BLaER1 treated with 17β-estradiol and CSF1 and Interleukin-3, amounts not matched to agents 10 nM and 100 nM (cell line): ENCODE measurements around the gene TMEM11.

Experiments
- H3K27ac ChIP-seq, 11 experiments: shearing (Covaris generic); formaldehyde crosslinking; 2 replicates each; pipeline ENCODE4 v1.8.1; 2022
- H3K27me3 ChIP-seq, 11 experiments: shearing (Covaris generic); formaldehyde crosslinking; 2 replicates each; pipeline ENCODE4 v1.8.1; 2022
- H3K36me3 ChIP-seq, 11 experiments: shearing (Covaris generic); formaldehyde crosslinking; 2 replicates each; pipeline ENCODE4 v1.8.1; 2022
- H3K4me1 ChIP-seq, 10 experiments: shearing (Covaris generic); formaldehyde crosslinking; 2 replicates each; pipeline ENCODE4 v1.8.1; 2022
- H3K4me2 ChIP-seq, 11 experiments: shearing (Covaris generic); formaldehyde crosslinking; 2 replicates each; pipeline ENCODE4 v1.8.1; 2022
- H3K4me3 ChIP-seq, 10 experiments: shearing (Covaris generic); formaldehyde crosslinking; 2 replicates each; pipeline ENCODE4 v1.8.1; 2022
- H3K9ac ChIP-seq, 11 experiments: shearing (Covaris generic); formaldehyde crosslinking; 2 replicates each; pipeline ENCODE4 v1.8.1; 2022
- H3K9me3 ChIP-seq, 11 experiments: shearing (Covaris generic); formaldehyde crosslinking; replicated peaks in 1 of 11; 2 replicates each; pipeline ENCODE4 v1.8.1; 2022
- H4K20me1 ChIP-seq, 11 experiments: shearing (Covaris generic); formaldehyde crosslinking; 2 replicates each; pipeline ENCODE4 v1.8.1; 2022
- Cebpa-rat ChIP-seq, 11 experiments: shearing (Covaris generic); IDR thresholded peaks; 2 replicates each; pipeline ENCODE4 v1.8.1; 2022

The TMEM11 gene

DNA sequence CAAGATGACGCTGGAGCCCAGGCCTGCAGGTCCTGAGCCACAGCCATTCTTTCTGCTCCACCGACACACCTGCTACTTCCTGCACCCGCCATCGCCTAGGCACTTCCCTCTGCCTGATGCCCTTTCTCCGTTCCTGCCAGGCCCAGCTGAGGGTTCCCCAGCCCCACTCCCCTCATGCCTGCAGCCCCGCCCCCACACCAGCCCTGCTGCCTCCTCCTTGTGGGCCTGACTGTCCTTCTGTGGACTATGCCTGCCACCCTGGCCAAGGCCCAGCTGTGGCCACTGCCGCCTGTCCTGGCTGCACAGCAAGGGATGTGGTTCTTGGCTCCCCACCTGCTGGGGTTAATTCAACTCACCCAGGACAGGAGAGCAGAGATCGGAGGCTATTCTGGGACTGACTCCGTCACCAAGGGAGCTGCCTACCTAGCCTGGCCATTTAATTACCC lies 31.7 kb upstream of the TMEM11 start:
- TF ChIP-seq Cebpa-rat (IDR thresholded peaks at IDR 0.05) = no peak
- Histone ChIP-seq H3K9ac (no peak overlapping the region), H4K20me1 (peaks cover 0 to 72% (median 21%) of the 10 kb centered on the region in 11 experiments; a peak in 13 of 22 replicates), H3K4me1 (peaks cover 13 to 61% (median 43%) of the 10 kb centered on the region in 10 experiments; a peak in 19 of 20 replicates), H3K4me2 (peak overlapping the region in 6 of 11 experiments; percentile 12 to 36 (median 24); a peak in 9 of 22 replicates), H3K9me3 (no peaks in the 10 kb centered on the region), H3K36me3 (peaks cover 0 to 5% (median 0%) of the 10 kb centered on the region in 11 experiments; a peak in 1 of 22 replicates), H3K4me3 (no peak overlapping the region), H3K27me3 (no peaks in the 10 kb centered on the region; a peak in 2 of 22 replicates), H3K27ac (no peak overlapping the region)

DNA sequence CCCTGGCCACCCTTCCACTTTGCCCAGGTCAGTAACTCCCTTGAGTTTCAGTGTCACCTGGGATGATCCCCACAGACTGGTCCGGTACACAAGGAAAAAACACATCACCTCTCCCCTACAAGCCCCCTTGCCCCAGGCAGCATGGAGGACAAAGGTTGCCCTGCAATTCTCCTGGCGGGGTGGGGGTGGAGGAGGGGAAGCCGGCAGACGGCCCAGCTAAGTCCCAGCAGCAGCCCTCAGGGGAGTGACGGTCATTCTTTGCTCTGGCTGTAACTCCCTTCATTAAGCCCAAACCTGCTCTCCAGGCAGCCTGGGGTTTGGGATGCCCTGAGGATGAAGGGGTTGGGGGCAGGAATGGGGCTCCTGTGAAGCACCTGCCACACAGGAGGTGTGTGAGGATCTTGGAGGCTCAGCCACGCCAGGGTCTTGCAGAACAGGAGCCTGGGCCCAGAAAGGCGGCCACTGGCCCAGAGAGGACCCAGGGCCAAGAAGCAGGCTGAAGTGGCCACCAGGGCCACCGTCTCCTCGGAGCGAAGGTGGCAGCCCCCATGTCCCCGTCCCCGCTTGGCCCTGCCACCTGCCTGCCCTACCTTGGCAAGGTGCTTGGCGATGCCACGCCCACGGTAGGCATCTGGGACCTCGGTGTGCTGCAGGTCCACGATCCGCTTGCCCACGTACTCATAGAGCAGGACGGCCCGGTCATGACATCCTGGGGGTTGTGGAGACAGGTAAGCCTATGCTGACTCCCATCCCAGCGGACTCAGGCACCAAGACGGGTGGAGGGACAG lies 29.7 kb upstream of the TMEM11 start:
- Histone ChIP-seq H3K36me3 (peaks cover 0 to 5% (median 0%) of the 10 kb centered on the region in 11 experiments; a peak in 1 of 22 replicates), H3K4me2 (peak overlapping the region in 6 of 11 experiments; percentile 7 to 69 (median 56); a peak in 7 of 22 replicates), H3K27me3 (no peaks in the 10 kb centered on the region), H3K9ac (no peak overlapping the region), H3K4me1 (peaks cover 21 to 51% (median 40%) of the 10 kb centered on the region in 10 experiments; a peak in 19 of 20 replicates), H3K27ac (no peak overlapping the region), H3K9me3 (no peaks in the 10 kb centered on the region), H3K4me3 (no peak overlapping the region), H4K20me1 (peaks cover 0 to 64% (median 15%) of the 10 kb centered on the region in 11 experiments; a peak in 12 of 22 replicates)
- no peak for TF ChIP-seq Cebpa-rat (IDR thresholded peaks at IDR 0.05)

DNA sequence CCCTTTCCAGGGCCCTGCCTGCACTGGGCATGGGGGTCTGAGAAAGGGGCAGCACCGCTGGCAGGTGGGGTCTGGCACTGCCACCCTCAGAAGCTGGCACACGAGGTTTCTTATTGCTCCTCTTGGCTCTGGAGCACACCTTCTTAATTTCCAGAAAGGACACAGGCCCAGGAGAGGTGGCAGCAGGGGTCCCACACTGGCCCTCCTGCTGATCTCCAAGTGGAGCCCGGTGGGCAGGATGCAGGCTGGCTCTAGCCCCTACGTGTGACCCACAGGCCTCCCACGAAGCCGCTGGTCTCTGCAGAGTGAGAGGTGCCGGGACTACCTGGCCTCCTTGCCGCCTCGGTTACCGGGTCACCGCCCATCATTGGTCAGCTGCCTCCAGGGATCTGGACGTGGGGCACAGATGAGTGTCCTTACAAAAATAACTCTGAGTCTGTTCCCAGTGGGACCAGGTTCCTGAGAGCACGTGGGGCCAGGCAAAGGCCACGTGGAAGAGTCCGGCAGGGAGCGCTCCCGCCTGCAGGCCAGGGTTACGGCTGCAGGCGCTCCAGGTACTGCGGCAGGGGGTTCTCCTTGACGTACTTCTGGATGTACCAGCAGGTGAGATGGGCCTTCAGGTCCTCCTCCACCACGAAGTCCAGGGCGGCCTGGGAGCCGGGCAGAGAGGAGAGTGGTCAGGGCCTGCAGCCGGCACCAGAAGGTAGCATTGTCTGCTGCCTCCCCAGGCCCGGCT lies 29.0 kb upstream of the TMEM11 start:
- no peaks in the 10 kb centered on the region for H3K9me3 ChIP-seq
- H3K27ac ChIP-seq = no peak overlapping the region
- no peak for TF ChIP-seq Cebpa-rat (IDR thresholded peaks at IDR 0.05)
- H3K36me3 ChIP-seq = peaks cover 0 to 5% (median 0%) of the 10 kb centered on the region in 11 experiments; a peak in 1 of 22 replicates
- peaks cover 0 to 64% (median 15%) of the 10 kb centered on the region in 11 experiments; a peak in 12 of 22 replicates for H4K20me1 ChIP-seq
- H3K27me3 ChIP-seq = no peaks in the 10 kb centered on the region
- H3K9ac ChIP-seq = peak overlapping the region in 2 of 11 experiments; percentile 31 to 37; a peak in 1 of 22 replicates
- peak overlapping the region in 8 of 11 experiments; percentile 35 to 69 (median 56); a peak in 17 of 22 replicates for H3K4me2 ChIP-seq
- H3K4me1 ChIP-seq = peaks cover 21 to 51% (median 40%) of the 10 kb centered on the region in 10 experiments; a peak in 19 of 20 replicates
- H3K4me3 ChIP-seq = no peak overlapping the region

DNA sequence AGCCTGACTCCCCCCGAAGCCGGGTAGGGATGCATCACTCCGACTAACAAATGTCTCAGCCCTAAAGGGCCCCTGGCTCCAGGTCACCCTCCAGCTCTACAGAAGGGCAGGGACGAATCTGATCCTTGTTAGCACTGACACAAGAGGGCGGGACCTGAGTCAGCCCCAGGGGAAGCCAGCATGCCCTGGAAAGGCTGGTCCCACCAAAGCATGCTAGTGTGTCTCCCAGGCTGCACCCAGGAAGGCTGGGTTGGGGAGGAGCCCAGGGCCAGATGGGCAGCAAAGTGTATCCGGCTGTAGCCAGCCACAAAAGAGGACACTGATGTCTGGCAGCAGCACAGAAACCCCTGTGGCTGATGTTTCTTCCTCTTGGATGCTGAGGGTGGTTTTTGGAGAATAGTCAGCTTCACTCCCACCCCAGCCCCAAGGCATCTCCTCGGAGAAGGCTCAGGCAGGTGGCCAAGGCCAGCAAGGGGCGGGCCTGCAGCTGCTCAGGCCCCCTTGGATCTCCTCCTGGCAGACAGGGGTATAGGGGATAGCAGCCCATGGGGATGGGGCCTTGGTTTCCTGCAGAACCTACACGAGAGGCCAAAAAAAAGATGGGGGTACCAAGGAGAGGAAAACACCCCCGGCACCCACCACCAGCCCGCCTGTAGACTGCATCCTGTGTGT lies 28.2 kb upstream of the TMEM11 start:
- no peak for TF ChIP-seq Cebpa-rat (IDR thresholded peaks at IDR 0.05)
- no peak overlapping the region for H3K4me3 ChIP-seq
- H3K36me3 ChIP-seq = peaks cover 0 to 5% (median 0%) of the 10 kb centered on the region in 11 experiments; a peak in 1 of 22 replicates
- peaks cover 0 to 61% (median 15%) of the 10 kb centered on the region in 11 experiments; a peak in 12 of 22 replicates for H4K20me1 ChIP-seq
- H3K27me3 ChIP-seq = no peaks in the 10 kb centered on the region
- peak overlapping the region in 1 of 11 experiments; percentile 18; a peak in 1 of 22 replicates for H3K27ac ChIP-seq
- H3K9me3 ChIP-seq = no peaks in the 10 kb centered on the region
- peak overlapping the region; percentile 17 to 69 (median 49); a peak in 20 of 22 replicates for H3K4me2 ChIP-seq
- H3K9ac ChIP-seq = peak overlapping the region in 2 of 11 experiments; percentile 17 to 37; a peak in 2 of 22 replicates
- peaks cover 21 to 51% (median 40%) of the 10 kb centered on the region in 10 experiments; a peak in 19 of 20 replicates for H3K4me1 ChIP-seq

DNA sequence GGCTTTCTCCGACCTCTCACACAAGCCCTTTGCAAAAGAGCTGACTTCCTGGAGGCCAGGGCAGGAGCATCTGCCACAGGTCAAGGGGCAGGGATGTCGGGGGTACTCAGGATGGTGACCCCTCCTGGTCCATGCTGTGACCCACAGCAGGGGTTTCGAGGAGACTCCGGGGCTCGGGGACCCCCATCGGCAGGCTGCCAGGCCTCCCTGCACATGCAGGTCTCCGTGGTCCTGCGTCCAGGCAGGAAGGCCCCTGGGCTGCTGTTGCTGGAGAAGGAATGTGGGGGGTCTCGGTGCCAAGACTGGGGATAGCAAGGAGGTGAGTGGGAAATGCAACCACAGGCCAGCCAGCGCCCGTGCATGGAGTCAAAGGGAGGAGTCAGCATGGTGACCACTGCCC lies 27.6 kb upstream of the TMEM11 start:
- Histone ChIP-seq H3K27me3 (no peaks in the 10 kb centered on the region), H3K9ac (peak overlapping the region in 5 of 11 experiments; percentile 9 to 47 (median 16); a peak in 4 of 22 replicates), H3K36me3 (peaks cover 0 to 5% (median 0%) of the 10 kb centered on the region in 11 experiments; a peak in 1 of 22 replicates), H3K9me3 (no peaks in the 10 kb centered on the region), H3K4me2 (peak overlapping the region; percentile 17 to 69 (median 49); a peak in 19 of 22 replicates), H3K27ac (peak overlapping the region in 1 of 11 experiments; percentile 18; a peak in 1 of 22 replicates), H3K4me3 (no peak overlapping the region), H4K20me1 (peaks cover 0 to 55% (median 11%) of the 10 kb centered on the region in 11 experiments; a peak in 12 of 22 replicates), H3K4me1 (peaks cover 21 to 51% (median 40%) of the 10 kb centered on the region in 10 experiments; a peak in 19 of 20 replicates)
- no peak for TF ChIP-seq Cebpa-rat (IDR thresholded peaks at IDR 0.05)

DNA sequence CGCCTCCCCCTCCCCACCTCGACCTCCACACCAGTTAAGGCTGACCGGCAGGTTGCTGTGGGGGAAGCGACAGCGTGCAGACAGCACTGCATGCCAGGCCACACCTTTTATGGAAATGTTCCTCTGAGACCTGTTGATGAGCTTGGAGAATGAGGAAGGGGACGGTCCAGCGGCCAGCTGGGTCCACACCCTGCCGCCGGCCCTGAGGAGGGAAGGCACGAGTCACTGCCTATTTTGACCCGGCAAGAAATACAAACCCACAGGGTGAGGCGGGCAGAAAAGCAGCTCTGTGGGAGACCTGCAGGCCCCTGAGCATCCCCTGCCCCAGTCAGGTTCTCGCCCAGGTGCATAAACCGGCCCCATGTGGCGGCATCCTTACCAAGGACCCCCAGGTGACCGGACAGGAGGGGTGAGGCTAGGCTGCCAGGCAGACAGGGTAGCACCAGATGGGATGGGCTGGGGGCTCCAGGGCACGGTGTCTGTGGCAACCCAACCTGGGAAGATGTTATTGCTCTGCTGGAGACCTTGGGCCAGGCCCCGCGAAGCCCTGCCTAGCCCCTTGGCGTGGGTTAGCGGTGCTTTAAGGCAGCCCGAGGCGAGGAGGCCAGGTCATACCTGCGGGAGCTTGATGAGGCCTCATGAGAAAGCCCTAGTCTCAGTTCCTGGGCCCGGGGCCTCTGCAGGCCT lies 26.6 kb upstream of the TMEM11 start:
- Histone ChIP-seq H4K20me1 (peaks cover 0 to 54% (median 11%) of the 10 kb centered on the region in 11 experiments; a peak in 12 of 22 replicates), H3K4me1 (peaks cover 21 to 46% (median 36%) of the 10 kb centered on the region in 10 experiments; a peak in 19 of 20 replicates), H3K4me3 (no peak overlapping the region), H3K9ac (peak overlapping the region in 3 of 11 experiments; percentile 7 to 51 (median 9); a peak in 1 of 22 replicates), H3K9me3 (no peaks in the 10 kb centered on the region), H3K4me2 (peak overlapping the region in 7 of 11 experiments; percentile 23 to 64 (median 46); a peak in 9 of 22 replicates), H3K27ac (peak overlapping the region in 1 of 11 experiments; percentile 18; a peak in 1 of 22 replicates), H3K27me3 (no peaks in the 10 kb centered on the region), H3K36me3 (peaks cover 0 to 5% (median 0%) of the 10 kb centered on the region in 11 experiments; a peak in 1 of 22 replicates)
- no peak for TF ChIP-seq Cebpa-rat (IDR thresholded peaks at IDR 0.05)

DNA sequence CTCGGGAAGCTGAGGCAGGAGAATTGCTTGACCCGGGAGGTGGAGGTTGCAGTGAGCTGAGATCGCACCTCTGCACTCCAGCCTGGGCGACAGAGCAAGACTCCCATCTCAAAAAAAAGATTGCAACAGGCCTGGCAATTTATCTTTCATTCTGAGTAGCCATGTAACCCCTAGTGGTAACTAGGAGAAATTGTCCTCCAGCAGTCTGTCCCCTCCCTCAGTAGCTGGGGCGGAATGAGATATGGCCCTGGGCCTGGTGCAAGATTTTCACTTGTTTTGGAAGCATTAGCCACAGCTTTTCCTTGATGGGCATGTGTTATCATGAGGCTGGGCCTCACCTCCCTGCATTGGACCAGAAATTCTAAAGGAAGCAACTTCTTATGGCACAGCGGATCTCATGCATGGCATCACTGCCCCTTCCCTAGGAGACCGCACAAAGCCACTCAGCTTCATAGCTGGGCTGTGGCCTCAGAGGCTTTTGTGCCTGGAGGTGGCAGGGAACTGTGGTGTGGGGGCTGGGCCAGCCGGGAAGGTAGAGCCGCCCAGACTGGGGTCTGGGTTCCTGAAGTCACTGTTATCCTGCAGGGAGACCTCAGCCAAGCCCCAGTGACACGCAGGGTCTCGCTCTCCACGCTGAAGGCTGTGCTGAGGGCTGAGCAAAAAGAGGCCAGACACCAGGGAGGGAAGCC lies 25.9 kb upstream of the TMEM11 start:
- Histone ChIP-seq H3K9ac (peak overlapping the region in 1 of 11 experiments; percentile 51; a peak in 1 of 22 replicates), H3K4me2 (peak overlapping the region in 3 of 11 experiments; percentile 37 to 48 (median 46); a peak in 6 of 22 replicates), H4K20me1 (peaks cover 0 to 50% (median 11%) of the 10 kb centered on the region in 11 experiments; a peak in 11 of 22 replicates), H3K27me3 (no peaks in the 10 kb centered on the region), H3K9me3 (no peaks in the 10 kb centered on the region), H3K4me1 (peaks cover 21 to 43% (median 33%) of the 10 kb centered on the region in 10 experiments; a peak in 19 of 20 replicates), H3K27ac (no peak overlapping the region), H3K36me3 (peaks cover 0 to 5% (median 0%) of the 10 kb centered on the region in 11 experiments; a peak in 1 of 22 replicates), H3K4me3 (no peak overlapping the region)
- peak in 1 of 11 experiments; percentile 15; a peak in 1 of 22 replicates for TF ChIP-seq Cebpa-rat (IDR thresholded peaks at IDR 0.05)
